Naive thymus-derived CD4-positive, alpha-beta T cell (primary cell): ENCODE data around the gene IQCK. TPM values are rescaled to one million over a fixed set of nuclear protein-coding genes. Genes with fewer than 3 reads are reported as not detected.

Experiments used
- ATAC-seq: fragments of 150-1000 bp; cut with Tn5 transposase; 2 replicates; pipeline ENCODE4 v1.10.0; 2021; ENCODE audit warnings: mild to moderate bottlenecking, moderate library complexity
- CTCF ChIA-PET: fragments of 350-600 bp; sonication (Branson Sonifier 250); formaldehyde crosslinking; loops from one replicate; lab custom pipeline; 2021; ENCODE audit warnings: antibody characterized with exemption; lab: Charles Lee
- POLR2A ChIA-PET: fragments of 350-600 bp; sonication (Branson Sonifier 250); formaldehyde crosslinking; loops from one replicate; lab custom pipeline; 2021; ENCODE audit warnings: antibody characterized with exemption, inconsistent platforms; lab: Charles Lee
- DNase-seq, 9 donors: peaks; one replicate each; pipeline versions ENCODE4 v3.0.0 to v3.0.0-alpha.2; 2020 to 2022; ENCODE audit warnings: mixed read lengths in 1 of 9
- H3K27ac ChIP-seq: one replicate; pipeline ENCODE4 v1.7.0; 2013; ENCODE audit warnings: mild to moderate bottlenecking, low read depth, low read length, moderate library complexity
- H3K27me3 ChIP-seq, 2 donors: one replicate each; pipeline ENCODE4 v1.7.0; 2013; ENCODE audit warnings: low read length in 2 of 2, mild to moderate bottlenecking in 2 of 2, moderate library complexity in 2 of 2; ENCODE audit not compliant: control insufficient read depth in 2 of 2, insufficient read depth in 2 of 2
- H3K36me3 ChIP-seq, 3 experiments: 1 replicate in 2 of 3; 2 replicates in 1 of 3; pipeline ENCODE4 v1.7.0; 2013; ENCODE audit warnings: low read length in 3 of 3, mild to moderate bottlenecking in 3 of 3, moderate library complexity in 1 of 3; ENCODE audit not compliant: insufficient read depth in 3 of 3, control insufficient read depth in 2 of 3
- H3K4me1 ChIP-seq, 2 donors: one replicate each; pipeline ENCODE4 v1.7.0; 2013; ENCODE audit warnings: low read length in 2 of 2, mild to moderate bottlenecking in 2 of 2, moderate library complexity in 1 of 2; ENCODE audit not compliant: control insufficient read depth in 2 of 2, insufficient read depth in 2 of 2
- H3K4me3 ChIP-seq: 2 replicates; pipeline ENCODE4 v1.7.0; 2013; ENCODE audit warnings: mild to moderate bottlenecking, low read length
- H3K9me3 ChIP-seq, 3 experiments: 1 replicate in 2 of 3; 2 replicates in 1 of 3; pipeline ENCODE4 v1.7.0; 2013; ENCODE audit warnings: low read length in 3 of 3; ENCODE audit not compliant: control insufficient read depth in 2 of 3
- H3K27ac Mint-ChIP-seq, 9 donors: one replicate each; pipeline ENCODE4 v1.8.0; 2020 to 2022; ENCODE audit warnings: mixed read lengths in 9 of 9, mild to moderate bottlenecking in 8 of 9, moderate library complexity in 5 of 9, inconsistent platforms in 2 of 9
- H3K27me3 Mint-ChIP-seq, 5 donors: one replicate each; pipeline ENCODE4 v1.8.0; 2021 to 2022; ENCODE audit warnings: mixed read lengths in 5 of 5, mild to moderate bottlenecking in 1 of 5
- H3K36me3 Mint-ChIP-seq, 5 donors: one replicate each; pipeline ENCODE4 v1.8.0; 2020 to 2022; ENCODE audit warnings: mixed read lengths in 5 of 5, mild to moderate bottlenecking in 3 of 5, inconsistent platforms in 1 of 5
- H3K4me1 Mint-ChIP-seq, 7 donors: one replicate each; pipeline ENCODE4 v1.8.0; 2020 to 2022; ENCODE audit warnings: mixed read lengths in 7 of 7, mild to moderate bottlenecking in 3 of 7, inconsistent platforms in 1 of 7
- H3K4me3 Mint-ChIP-seq, 10 donors: one replicate each; pipeline ENCODE4 v1.8.0; 2020 to 2022; ENCODE audit warnings: mild to moderate bottlenecking in 10 of 10, mixed read lengths in 10 of 10, moderate library complexity in 6 of 10, inconsistent platforms in 2 of 10
- H3K9me3 Mint-ChIP-seq, 11 donors: one replicate each; pipeline ENCODE4 v1.8.0; 2020 to 2022; ENCODE audit warnings: mixed read lengths in 11 of 11, mild to moderate bottlenecking in 4 of 11, inconsistent platforms in 1 of 11, moderate library complexity in 1 of 11
- intact Hi-C, 2 donors: fragments of 100-400 bp; cut with micrococcal nuclease; formaldehyde crosslinking; loops; one replicate each; pipeline ENCODE4 v1.15.1; 2023
- polyA plus RNA-seq, 2 donors: library from polyadenylated mRNA; unstranded; fragments of 300-500 nt; fragmentation: Illumina TruSeq; gene quantifications; one replicate each; pipeline ENCODE4 v1.2.3, GENCODE V29; 2021
- total RNA-seq, 6 experiments: library from RNA in 5 of 6; stranded (reverse) in 5 of 6; gene quantifications; 1 replicate in 5 of 6; 2 replicates in 1 of 6; pipeline ENCODE4 v1.2.3 and lab custom pipeline; 2021 to 2026

IQCK gene
- total and polyA plus RNA-seq, 7 experiments from 2014 or later = 0.48 to 5.0 (median 3.4) TPM

- intact Hi-C loops = no loop called here
- no peaks in the 10 kb centered on the region for H3K4me1 Mint-ChIP-seq
- no peak overlapping the region for H3K4me3 ChIP-seq
- no peaks in the 10 kb centered on the region for H3K36me3 ChIP-seq
- no peaks in the 10 kb centered on the region for H3K9me3 ChIP-seq
- CTCF ChIA-PET = no interaction called here
- DNase-seq = no peak
- no peaks in the 10 kb centered on the region for H3K9me3 Mint-ChIP-seq
- H3K27ac ChIP-seq = no peak overlapping the region
- H3K36me3 Mint-ChIP-seq = peaks cover 0 to 5% (median 0%) of the 10 kb centered on the region in 5 donors
- no peaks in the 10 kb centered on the region for H3K27me3 ChIP-seq
- no peak overlapping the region for H3K4me3 Mint-ChIP-seq
- no peak overlapping the region for H3K27ac Mint-ChIP-seq
- no peaks in the 10 kb centered on the region for H3K4me1 ChIP-seq
- no peak for ATAC-seq
- no peaks in the 10 kb centered on the region for H3K27me3 Mint-ChIP-seq
- POLR2A ChIA-PET = no interaction called here
Measured at GRCh38 chr16:19846436-19846835, 128.4 kb downstream of the IQCK start.

GRCh38 chr16:19848756-19849155 lies 130.7 kb downstream of the IQCK start:
- H3K4me1 ChIP-seq = no peaks in the 10 kb centered on the region
- Mint-ChIP-seq H3K4me1 (no peaks in the 10 kb centered on the region), H3K27ac (no peak overlapping the region), H3K27me3 (peaks cover 0 to 6% (median 0%) of the 10 kb centered on the region in 5 donors), H3K36me3 (peaks cover 0 to 5% (median 0%) of the 10 kb centered on the region in 5 donors), H3K9me3 (no peaks in the 10 kb centered on the region), H3K4me3 (no peak overlapping the region)
- intact Hi-C loops = no loop called here
- ChIA-PET POLR2A (no interaction called here), CTCF (interaction anchor here (0.5 kb wide), 1 partner anchor 9 kb away, joined by 4 read pairs; no protein-coding TSS in a partner anchor)
- no peaks in the 10 kb centered on the region for H3K27me3 ChIP-seq
- ATAC-seq = no peak
- no peak overlapping the region for H3K4me3 ChIP-seq
- H3K36me3 ChIP-seq = no peaks in the 10 kb centered on the region
- H3K9me3 ChIP-seq = no peaks in the 10 kb centered on the region
- H3K27ac ChIP-seq = no peak overlapping the region
- no peak for DNase-seq

- Histone ChIP-seq H3K4me3 (no peak overlapping the region), H3K9me3 (no peaks in the 10 kb centered on the region), H3K27me3 (no peaks in the 10 kb centered on the region), H3K4me1 (no peaks in the 10 kb centered on the region), H3K27ac (no peak overlapping the region), H3K36me3 (no peaks in the 10 kb centered on the region)
- H3K36me3 Mint-ChIP-seq = peaks cover 0 to 5% (median 0%) of the 10 kb centered on the region in 5 donors
- no peak for ATAC-seq
- no peak for DNase-seq
- H3K4me3 Mint-ChIP-seq = no peak overlapping the region
- no peak overlapping the region for H3K27ac Mint-ChIP-seq
- intact Hi-C loops = no loop called here
- no peaks in the 10 kb centered on the region for H3K4me1 Mint-ChIP-seq
- CTCF ChIA-PET = interaction anchor here (0.7 kb wide), 1 partner anchor 57 kb away, joined by 3 read pairs; no protein-coding TSS in a partner anchor
- H3K9me3 Mint-ChIP-seq = no peaks in the 10 kb centered on the region
- POLR2A ChIA-PET = no interaction called here
- H3K27me3 Mint-ChIP-seq = peaks cover 0 to 6% (median 0%) of the 10 kb centered on the region in 5 donors
Measured at GRCh38 chr16:19850131-19850817, 132.2 kb downstream of the IQCK start.

- no peak overlapping the region for H3K4me3 ChIP-seq
- CTCF ChIA-PET = no interaction called here
- POLR2A ChIA-PET = no interaction called here
- H3K27me3 Mint-ChIP-seq = peaks cover 0 to 6% (median 0%) of the 10 kb centered on the region in 5 donors
- no peak overlapping the region for H3K4me3 Mint-ChIP-seq
- no peaks in the 10 kb centered on the region for H3K27me3 ChIP-seq
- no peak for ATAC-seq
- H3K27ac Mint-ChIP-seq = no peak overlapping the region
- peaks cover 0 to 2% (median 0%) of the 10 kb centered on the region in 11 donors for H3K9me3 Mint-ChIP-seq
- H3K4me1 ChIP-seq = no peaks in the 10 kb centered on the region
- H3K4me1 Mint-ChIP-seq = no peaks in the 10 kb centered on the region
- intact Hi-C loops = no loop called here
- no peak overlapping the region for H3K27ac ChIP-seq
- DNase-seq = no peak
- peaks cover 0 to 7% (median 0%) of the 10 kb centered on the region in 5 donors for H3K36me3 Mint-ChIP-seq
- H3K36me3 ChIP-seq = no peaks in the 10 kb centered on the region
- H3K9me3 ChIP-seq = no peaks in the 10 kb centered on the region
Measured at GRCh38 chr16:19851476-19851875, 133.4 kb downstream of the IQCK start.

- H3K4me1 ChIP-seq = no peaks in the 10 kb centered on the region
- DNase-seq (no peak), ATAC-seq (no peak)
- intact Hi-C loops = no loop called here
- POLR2A ChIA-PET = no interaction called here
- Mint-ChIP-seq H3K9me3 (peaks cover 0 to 2% (median 0%) of the 10 kb centered on the region in 11 donors), H3K27ac (no peak overlapping the region), H3K4me3 (no peak overlapping the region), H3K36me3 (peaks cover 0 to 13% (median 4%) of the 10 kb centered on the region in 5 donors), H3K27me3 (peaks cover 0 to 6% (median 0%) of the 10 kb centered on the region in 5 donors), H3K4me1 (no peaks in the 10 kb centered on the region)
- no peaks in the 10 kb centered on the region for H3K27me3 ChIP-seq
- H3K36me3 ChIP-seq = no peaks in the 10 kb centered on the region
- H3K4me3 ChIP-seq = no peak overlapping the region
- H3K27ac ChIP-seq = no peak overlapping the region
- H3K9me3 ChIP-seq = no peaks in the 10 kb centered on the region
- CTCF ChIA-PET = no interaction called here
Measured at GRCh38 chr16:19853132-19853741, 135.2 kb downstream of the IQCK start.

GRCh38 chr16:19853742-19854542 lies 135.9 kb downstream of the IQCK start:
- intact Hi-C loops = no loop called here
- ATAC-seq = no peak
- CTCF ChIA-PET = no interaction called here
- H3K4me3 Mint-ChIP-seq = no peak overlapping the region
- Histone ChIP-seq H3K27me3 (no peaks in the 10 kb centered on the region), H3K4me3 (no peak overlapping the region), H3K9me3 (no peaks in the 10 kb centered on the region), H3K36me3 (no peaks in the 10 kb centered on the region), H3K27ac (no peak overlapping the region), H3K4me1 (no peaks in the 10 kb centered on the region)
- H3K4me1 Mint-ChIP-seq = no peaks in the 10 kb centered on the region
- H3K27ac Mint-ChIP-seq = no peak overlapping the region
- no peak for DNase-seq
- H3K9me3 Mint-ChIP-seq = peaks cover 0 to 2% (median 0%) of the 10 kb centered on the region in 11 donors
- H3K36me3 Mint-ChIP-seq = peaks cover 0 to 15% (median 7%) of the 10 kb centered on the region in 5 donors
- POLR2A ChIA-PET = no interaction called here
- peaks cover 0 to 6% (median 0%) of the 10 kb centered on the region in 5 donors for H3K27me3 Mint-ChIP-seq
